ENCODE measurements around the gene LUZP1.

- TF ChIP-seq MAX (IDR thresholded peaks at IDR 0.05; ENCODE audit: insufficient read depth, insufficient read length) (no peak), CTCF (IDR thresholded peaks at IDR 0.05; ENCODE audit: extremely low read depth in 1 of 2, insufficient read depth in 1 of 2, low read depth in 1 of 2, low read length in 2 of 2) (no peak), EZH2 (IDR thresholded peaks at IDR 0.05; ENCODE audit: borderline replicate concordance, low read depth, low read length, severe bottlenecking) (no peak), GATA2 (IDR thresholded peaks at IDR 0.05; ENCODE audit: insufficient read depth, insufficient read length, low read depth, low read length) (no peak), POLR2A (IDR thresholded peaks at IDR 0.05; ENCODE audit: low read depth, low read length) (no peak), POLR2AphosphoS5 (IDR thresholded peaks at IDR 0.05; ENCODE audit: insufficient read depth, low read depth, low read length) (no peak), JUN (IDR thresholded peaks at IDR 0.05; ENCODE audit: borderline replicate concordance, insufficient read depth, insufficient read length, low read depth) (no peak), MYC (IDR thresholded peaks at IDR 0.05; ENCODE audit: low read depth, low read length) (no peak), FOS (IDR thresholded peaks at IDR 0.05; ENCODE audit: borderline replicate concordance, insufficient read depth, low read length) (no peak)
These were observed 19.0 kb upstream of the LUZP1 start for GRCh38 chr1:23187637-23188036.
